NT2/D1 (cell line): ENCODE results near the gene ARHGAP5.

ENCODE experiments used
- DNase-seq: peaks from one replicate; pipeline ENCODE4 v3.0.0-alpha.2; 2011; ENCODE audit warnings: low read depth, low spot score
- H3K27me3 ChIP-seq: 2 replicates; pipeline ENCODE4 v1.6.0; 2011; ENCODE audit warnings: mild to moderate bottlenecking; ENCODE audit not compliant: insufficient read length, insufficient read depth
- H3K36me3 ChIP-seq: 2 replicates; pipeline ENCODE4 v1.6.1; 2011; ENCODE audit warnings: mild to moderate bottlenecking, low read length, mixed read lengths; ENCODE audit not compliant: insufficient read depth, insufficient read length
- H3K4me1 ChIP-seq: 2 replicates; pipeline ENCODE4 v1.5.1; 2011; ENCODE audit not compliant: insufficient read depth, insufficient read length
- H3K4me3 ChIP-seq: 2 replicates; pipeline ENCODE4 v1.5.1; 2011; ENCODE audit warnings: low read depth; ENCODE audit not compliant: insufficient read length
- H3K9ac ChIP-seq: 2 replicates; pipeline ENCODE4 v1.6.0; 2011; ENCODE audit warnings: low read depth; ENCODE audit not compliant: insufficient read length
- H3K9me3 ChIP-seq: 2 replicates; pipeline ENCODE4 v1.5.1; 2011; ENCODE audit warnings: mild to moderate bottlenecking, low read length; ENCODE audit not compliant: insufficient read depth
- SUZ12 ChIP-seq: IDR thresholded peaks from 2 replicates; pipeline ENCODE4 v1.6.1; 2011; ENCODE audit not compliant: insufficient read length, insufficient read depth; ENCODE audit errors: extremely low read depth
- YY1 ChIP-seq: IDR thresholded peaks from 2 replicates; pipeline ENCODE4 v1.6.1; 2011; ENCODE audit not compliant: insufficient read length, insufficient read depth
- ZNF274 ChIP-seq: IDR thresholded peaks from 2 replicates; pipeline ENCODE4 v1.6.1; 2011; ENCODE audit warnings: mild to moderate bottlenecking, low read depth, low read length

Gene ARHGAP5

GRCh38 chr14:32064931-32065330 is 12.2 kb upstream of the ARHGAP5 start:
- Histone ChIP-seq H3K27me3 (no peaks in the 10 kb centered on the region), H3K9me3 (no peaks in the 10 kb centered on the region), H3K4me3 (no peak overlapping the region), H3K4me1 (no peaks in the 10 kb centered on the region), H3K36me3 (no peaks in the 10 kb centered on the region), H3K9ac (no peak overlapping the region)
- no peak for DNase-seq
- TF ChIP-seq SUZ12 (no peak), YY1 (no peak), ZNF274 (no peak)

- Histone ChIP-seq H3K4me3 (no peak overlapping the region), H3K4me1 (no peaks in the 10 kb centered on the region), H3K27me3 (no peaks in the 10 kb centered on the region), H3K36me3 (no peaks in the 10 kb centered on the region), H3K9ac (no peak overlapping the region), H3K9me3 (no peaks in the 10 kb centered on the region)
- DNase-seq, result no peak
- TF ChIP-seq ZNF274 (no peak), SUZ12 (no peak), YY1 (no peak)
These were observed 8.4 kb upstream of the ARHGAP5 start for GRCh38 chr14:32068708-32069107.

- Histone ChIP-seq H3K27me3 (no peaks in the 10 kb centered on the region), H3K9ac (no peak overlapping the region)
These were observed 6.8 kb upstream of the ARHGAP5 start for GRCh38 chr14:32070282-32070681.

GRCh38 chr14:32072676-32073075 is 4.4 kb upstream of the ARHGAP5 start:
- Histone ChIP-seq H3K4me1 (no peaks in the 10 kb centered on the region), H3K9ac (no peak overlapping the region), H3K27me3 (no peaks in the 10 kb centered on the region), H3K36me3 (no peaks in the 10 kb centered on the region), H3K9me3 (no peaks in the 10 kb centered on the region), H3K4me3 (no peak overlapping the region)
- DNase-seq, result no peak
- no peak for TF ChIP-seq YY1
- TF ChIP-seq ZNF274, result no peak
- no peak for TF ChIP-seq SUZ12

More at GRCh38 chr14:32070282-32070681, 6.8 kb upstream of the ARHGAP5 start:
- no peaks in the 10 kb centered on the region for H3K36me3 ChIP-seq
- H3K9me3 ChIP-seq, result no peaks in the 10 kb centered on the region
- no peak overlapping the region for H3K4me3 ChIP-seq
- H3K4me1 ChIP-seq, result no peaks in the 10 kb centered on the region
- no peak for DNase-seq
- no peak for TF ChIP-seq ZNF274
- TF ChIP-seq SUZ12, result no peak
- no peak for TF ChIP-seq YY1

- no peaks in the 10 kb centered on the region for H3K27me3 ChIP-seq
- TF ChIP-seq SUZ12 (no peak), ZNF274 (no peak), YY1 (no peak)
- H3K9me3 ChIP-seq, result no peaks in the 10 kb centered on the region
- no peaks in the 10 kb centered on the region for H3K36me3 ChIP-seq
- H3K4me1 ChIP-seq, result no peaks in the 10 kb centered on the region
- DNase-seq, result no peak
- H3K4me3 ChIP-seq, result no peak overlapping the region
- H3K9ac ChIP-seq, result no peak overlapping the region
These were observed 3.4 kb upstream of the ARHGAP5 start for GRCh38 chr14:32073537-32074189.

- no peaks in the 10 kb centered on the region for H3K27me3 ChIP-seq
- no peak for DNase-seq
- no peaks in the 10 kb centered on the region for H3K4me1 ChIP-seq
- peak overlapping the region; percentile 75 for H3K4me3 ChIP-seq
- H3K36me3 ChIP-seq, result no peaks in the 10 kb centered on the region
- H3K9ac ChIP-seq, result no peak overlapping the region
- TF ChIP-seq ZNF274 (no peak), SUZ12 (no peak), YY1 (no peak)
- no peaks in the 10 kb centered on the region for H3K9me3 ChIP-seq
These were observed 2.1 kb upstream of the ARHGAP5 start for GRCh38 chr14:32074887-32075572.

- no peak for TF ChIP-seq YY1
- TF ChIP-seq ZNF274, result no peak
- TF ChIP-seq SUZ12, result no peak
- no peak for DNase-seq
These were observed 1.3 kb upstream of the ARHGAP5 start for GRCh38 chr14:32075672-32076277.

More at GRCh38 chr14:32075672-32076277, 1.3 kb upstream of the ARHGAP5 start:
- Histone ChIP-seq H3K27me3 (no peaks in the 10 kb centered on the region), H3K36me3 (no peaks in the 10 kb centered on the region), H3K4me1 (no peaks in the 10 kb centered on the region), H3K9ac (peak overlapping the region; percentile 94), H3K4me3 (peak overlapping the region; percentile 75), H3K9me3 (no peaks in the 10 kb centered on the region)
